NCI-H2081 treated with DMSO at 0.1 percent for 48 hours (cell line): ENCODE data around the gene SCNN1B.

Source experiments
- DNase-seq: peaks from one replicate; lab custom pipeline; 2025; lab: John Stamatoyannopoulos, UW

Gene SCNN1B

GRCh38 chr16:23408242-23408822 is 106.2 kb downstream of the SCNN1B start:
- DNase-seq = no peak

- DNase-seq = no peak
Observed at GRCh38 chr16:23408823-23409298, 106.8 kb downstream of the SCNN1B start.

GRCh38 chr16:23409522-23409921 is 107.4 kb downstream of the SCNN1B start:
- no peak for DNase-seq

GRCh38 chr16:23410176-23410575 is 108.1 kb downstream of the SCNN1B start:
- no peak for DNase-seq

GRCh38 chr16:23414731-23415130 is 112.6 kb downstream of the SCNN1B start:
- no peak for DNase-seq

- DNase-seq = no peak
Observed at GRCh38 chr16:23416816-23417215, 114.7 kb downstream of the SCNN1B start.

GRCh38 chr16:23420011-23420410 is 117.9 kb downstream of the SCNN1B start:
- no peak for DNase-seq

GRCh38 chr16:23423496-23424049 is 121.5 kb downstream of the SCNN1B start:
- peak; percentile 39 for DNase-seq

- DNase-seq = no peak
Observed at GRCh38 chr16:23424292-23424958, 122.3 kb downstream of the SCNN1B start.

- no peak for DNase-seq
Observed at GRCh38 chr16:23428351-23428750, 126.2 kb downstream of the SCNN1B start.
